RWPE1 (cell line): ENCODE measurements around the gene B4GALT6.
A peak's percentile ranks its signal among the peaks of the same experiment; 100 is the strongest.

ENCODE experiments used
- CTCF ChIA-PET: fragments of 350-600 bp; sonication (Branson Sonifier 250); formaldehyde crosslinking; extraction: SDS; loops from one replicate; lab custom pipeline; 2021; lab: Yijun Ruan, JAX
- POLR2A ChIA-PET: fragments of 400-600 bp; formaldehyde crosslinking; extraction: SDS; loops from one replicate; lab custom pipeline; 2020; ENCODE audit warnings: antibody characterized with exemption; ENCODE audit not compliant: low non-redundant PET; lab: Yijun Ruan, JAX
- DNase-seq: peaks from one replicate; pipeline ENCODE4 v3.0.0; 2012; ENCODE audit warnings: low spot score
- H3K27ac ChIP-seq: fragments of 450-650 bp; 2 replicates; pipeline ENCODE4 v1.5.1; 2017
- CTCF ChIP-seq: fragments of 450-650 bp; conservative IDR thresholded peaks from 2 replicates; pipeline ENCODE4 v1.5.1; 2017; ENCODE audit warnings: low read depth, mild to moderate bottlenecking

The B4GALT6 gene

GRCh38 chr18:31678425-31678824 lies 6.0 kb downstream of the B4GALT6 start:
- TF ChIP-seq CTCF, result no peak
- ChIA-PET POLR2A (no interaction called here), CTCF (no interaction called here)
- H3K27ac ChIP-seq, result peak overlapping the region; percentile 82
- DNase-seq, result no peak

- no peak for DNase-seq
- POLR2A ChIA-PET, result no interaction called here
- H3K27ac ChIP-seq, result no peak overlapping the region
- TF ChIP-seq CTCF, result no peak
- CTCF ChIA-PET, result no interaction called here
Observed at GRCh38 chr18:31677592-31677991, 6.8 kb downstream of the B4GALT6 start.

- CTCF ChIA-PET, result no interaction called here
- TF ChIP-seq CTCF, result no peak
- POLR2A ChIA-PET, result no interaction called here
- no peak overlapping the region for H3K27ac ChIP-seq
- no peak for DNase-seq
Observed at GRCh38 chr18:31675404-31675803, 9.0 kb downstream of the B4GALT6 start.

- ChIA-PET POLR2A (no interaction called here), CTCF (no interaction called here)
- H3K27ac ChIP-seq, result no peak overlapping the region
- TF ChIP-seq CTCF, result no peak
- DNase-seq, result no peak
Observed at GRCh38 chr18:31672628-31673135, 11.7 kb downstream of the B4GALT6 start.

- no peak overlapping the region for H3K27ac ChIP-seq
- no peak for DNase-seq
- TF ChIP-seq CTCF, result no peak
- ChIA-PET POLR2A (no interaction called here), CTCF (no interaction called here)
Observed at GRCh38 chr18:31671951-31672350, 12.4 kb downstream of the B4GALT6 start.

- ChIA-PET CTCF (no interaction called here), POLR2A (no interaction called here)
- DNase-seq, result no peak
- H3K27ac ChIP-seq, result no peak overlapping the region
- TF ChIP-seq CTCF, result no peak
Observed at GRCh38 chr18:31669541-31669940, 14.8 kb downstream of the B4GALT6 start.
